ENCODE results near the gene CREB3L2. TPM values are rescaled to one million over a fixed set of nuclear protein-coding genes. Genes with fewer than 3 reads are reported as not detected.
A peak's percentile ranks its signal among the peaks of the same experiment; 100 is the strongest.

CREB3L2 gene
- polyA plus RNA-seq, 1 of the 3 experiments (the other 2 are of a cell fraction) = 22.9 TPM

DNA sequence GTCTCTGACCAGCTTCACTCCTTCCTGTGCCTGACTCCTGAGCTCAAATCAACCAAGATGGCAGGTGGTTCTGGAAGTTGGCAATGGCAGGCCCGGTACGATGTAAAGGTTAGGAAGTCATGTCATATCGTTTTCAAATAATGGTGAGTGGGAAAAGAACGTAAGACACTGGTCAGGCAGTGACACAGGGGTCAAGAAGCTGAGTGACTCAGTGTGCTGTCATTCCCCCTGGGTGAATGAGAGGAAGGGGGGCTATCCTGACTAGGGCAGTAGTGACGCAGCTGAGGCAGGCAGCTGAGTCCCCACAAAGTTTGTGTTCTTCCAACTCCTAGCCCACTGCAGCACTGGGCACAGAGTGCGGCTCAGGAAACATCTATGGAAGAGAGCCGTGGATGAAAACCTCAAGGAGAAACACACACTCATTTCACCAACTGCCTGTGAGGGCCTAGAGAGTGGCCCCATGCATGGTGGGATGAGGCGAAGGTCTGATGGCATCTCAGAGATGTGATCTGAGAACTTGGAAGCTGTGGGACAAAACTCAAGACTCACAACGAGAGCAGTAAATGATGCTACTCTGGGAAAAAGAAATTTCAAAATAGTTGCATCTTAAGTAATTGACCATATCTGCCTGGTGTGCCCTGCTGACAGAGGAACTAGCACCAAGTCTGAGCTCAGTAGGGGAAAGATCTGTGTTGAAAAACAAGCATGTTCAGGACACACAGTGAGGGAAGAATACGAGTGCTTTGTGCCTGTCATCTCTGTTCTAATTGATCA lies 23.2 kb downstream of the CREB3L2 start:
- H2AFZ ChIP-seq (ENCODE audit: low read depth) = no peak overlapping the region
- no peaks in the 10 kb centered on the region for H3K9me3 ChIP-seq
- WGBS (ENCODE audit: low lambda C conversion rate) = 26% methylated on average over 10 of the region's 10 CpGs
- H3K9me2 ChIP-seq = no peaks in the 10 kb centered on the region
- peak overlapping the region; percentile 58 for H3K9ac ChIP-seq
- no peak overlapping the region for H3K4me3 ChIP-seq (ENCODE audit: low read depth in 2 of 2, low read length in 1 of 2)
- ChIA-PET CTCF (interaction anchor here (1.1 to 1.7 kb wide), 7 partner anchors 15 to 75 kb away, joined by 3 to 6 read pairs (median 3); partner anchors contain the start of gene CREB3L2), POLR2A (no interaction called here)
- no peaks in the 10 kb centered on the region; the same call in 1 of the 2 replicates for H4K20me1 ChIP-seq (ENCODE audit: insufficient read depth)
- peak; percentile 79; the same call in 1 of the 2 replicates for TF ChIP-seq POLR2AphosphoS5 (IDR thresholded peaks at IDR 0.05; ENCODE audit: low read depth, low read length)
- peak; percentile 100 for TF ChIP-seq JUND (IDR thresholded peaks at IDR 0.05)
- TF ChIP-seq TAF1 (IDR thresholded peaks at IDR 0.05; ENCODE audit: borderline replicate concordance, low read depth, low read length) = 0 out of 2 replicates have a peak, but pooled peaks have one; percentile 8
- TF ChIP-seq TEAD4 (IDR thresholded peaks at IDR 0.05; ENCODE audit: borderline replicate concordance, insufficient read depth) = peak; percentile 93
- no peak; the same call in 1 of the 2 replicates for TF ChIP-seq RAD21 (IDR thresholded peaks at IDR 0.05; ENCODE audit: low read length)
- TF ChIP-seq ZBTB33 (IDR thresholded peaks at IDR 0.05; ENCODE audit: borderline replicate concordance, low read depth) = peak; percentile 85
- TF ChIP-seq FOXM1 (IDR thresholded peaks at IDR 0.05; ENCODE audit: low read depth) = peak; percentile 76
- peak; percentile 100 for TF ChIP-seq FOSL2 (IDR thresholded peaks at IDR 0.05; ENCODE audit: borderline replicate concordance, low read depth)
- no peak for TF ChIP-seq MXI1 (IDR thresholded peaks at IDR 0.05; ENCODE audit: low read depth, low read length)
- TF ChIP-seq PBX3 (IDR thresholded peaks at IDR 0.05) = peak; percentile 89
- no peak for TF ChIP-seq IRF3 (IDR thresholded peaks at IDR 0.05; ENCODE audit: low read depth, low read length)
- TF ChIP-seq TCF12 (IDR thresholded peaks at IDR 0.05) = peak; percentile 96
- peak; percentile 48 to 97; a peak in 3 of 4 replicates for TF ChIP-seq EP300 (IDR thresholded peaks at IDR 0.05; ENCODE audit: borderline replicate concordance in 1 of 2, low read depth in 1 of 2, low read length in 1 of 2)
- TF ChIP-seq GABPA (IDR thresholded peaks at IDR 0.05; ENCODE audit: low read depth) = no peak
- peak; percentile 98 for TF ChIP-seq RXRA (IDR thresholded peaks at IDR 0.05; ENCODE audit: borderline replicate concordance, low read depth)
- TF ChIP-seq RFX5 (IDR thresholded peaks at IDR 0.05; ENCODE audit: low read length) = no peak
- TF ChIP-seq, protein P1, sequence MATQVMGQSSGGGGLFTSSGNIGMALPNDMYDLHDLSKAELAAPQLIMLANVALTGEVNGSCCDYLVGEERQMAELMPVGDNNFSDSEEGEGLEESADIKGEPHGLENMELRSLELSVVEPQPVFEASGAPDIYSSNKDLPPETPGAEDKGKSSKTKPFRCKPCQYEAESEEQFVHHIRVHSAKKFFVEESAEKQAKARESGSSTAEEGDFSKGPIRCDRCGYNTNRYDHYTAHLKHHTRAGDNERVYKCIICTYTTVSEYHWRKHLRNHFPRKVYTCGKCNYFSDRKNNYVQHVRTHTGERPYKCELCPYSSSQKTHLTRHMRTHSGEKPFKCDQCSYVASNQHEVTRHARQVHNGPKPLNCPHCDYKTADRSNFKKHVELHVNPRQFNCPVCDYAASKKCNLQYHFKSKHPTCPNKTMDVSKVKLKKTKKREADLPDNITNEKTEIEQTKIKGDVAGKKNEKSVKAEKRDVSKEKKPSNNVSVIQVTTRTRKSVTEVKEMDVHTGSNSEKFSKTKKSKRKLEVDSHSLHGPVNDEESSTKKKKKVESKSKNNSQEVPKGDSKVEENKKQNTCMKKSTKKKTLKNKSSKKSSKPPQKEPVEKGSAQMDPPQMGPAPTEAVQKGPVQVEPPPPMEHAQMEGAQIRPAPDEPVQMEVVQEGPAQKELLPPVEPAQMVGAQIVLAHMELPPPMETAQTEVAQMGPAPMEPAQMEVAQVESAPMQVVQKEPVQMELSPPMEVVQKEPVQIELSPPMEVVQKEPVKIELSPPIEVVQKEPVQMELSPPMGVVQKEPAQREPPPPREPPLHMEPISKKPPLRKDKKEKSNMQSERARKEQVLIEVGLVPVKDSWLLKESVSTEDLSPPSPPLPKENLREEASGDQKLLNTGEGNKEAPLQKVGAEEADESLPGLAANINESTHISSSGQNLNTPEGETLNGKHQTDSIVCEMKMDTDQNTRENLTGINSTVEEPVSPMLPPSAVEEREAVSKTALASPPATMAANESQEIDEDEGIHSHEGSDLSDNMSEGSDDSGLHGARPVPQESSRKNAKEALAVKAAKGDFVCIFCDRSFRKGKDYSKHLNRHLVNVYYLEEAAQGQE (IDR thresholded peaks at IDR 0.05; ENCODE audit: low read depth, low read length) = no peak; the same call in none of the 2 replicates
- peak; percentile 88 for TF ChIP-seq NFIC (IDR thresholded peaks at IDR 0.05; ENCODE audit: borderline replicate concordance)
- no peak for TF ChIP-seq CHD2 (IDR thresholded peaks at IDR 0.05; ENCODE audit: low read length, partially characterized antibody)
- TF ChIP-seq YY1 (IDR thresholded peaks at IDR 0.05; ENCODE audit: low read depth) = peak; percentile 85; the same call in 1 of the 2 replicates
- TF ChIP-seq, protein P2, sequence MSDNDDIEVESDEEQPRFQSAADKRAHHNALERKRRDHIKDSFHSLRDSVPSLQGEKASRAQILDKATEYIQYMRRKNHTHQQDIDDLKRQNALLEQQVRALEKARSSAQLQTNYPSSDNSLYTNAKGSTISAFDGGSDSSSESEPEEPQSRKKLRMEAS (IDR thresholded peaks at IDR 0.05; ENCODE audit: low read depth) = no peak
- TF ChIP-seq MEF2A (IDR thresholded peaks at IDR 0.05; ENCODE audit: borderline replicate concordance, low read depth) = no peak
- TF ChIP-seq ELF1 (IDR thresholded peaks at IDR 0.05) = no peak
- H3K79me2 ChIP-seq (ENCODE audit: insufficient read depth) = peaks cover 98% of the 10 kb centered on the region
- peaks cover 26 to 41% of the 10 kb centered on the region in 2 experiments; a peak in 3 of 4 replicates for H3K4me1 ChIP-seq (ENCODE audit: control insufficient read depth in 1 of 2, insufficient read depth in 2 of 2, low read depth in 1 of 2, low read length in 1 of 2)
- H3K36me3 ChIP-seq (replicated peaks in 1 of 2; ENCODE audit: control insufficient read depth in 1 of 2, insufficient read depth in 2 of 2, low read length in 1 of 2) = peaks cover 3% of the 10 kb centered on the region in 2 experiments
- H3K27me3 ChIP-seq (ENCODE audit: insufficient read depth) = no peaks in the 10 kb centered on the region
- H3K27ac ChIP-seq (ENCODE audit: low read depth in 2 of 2, low read length in 1 of 2) = peak overlapping the region; percentile 68 to 94
- no peak for DNase-seq
- H3K4me2 ChIP-seq = peak overlapping the region; percentile 53
- H3F3A ChIP-seq (replicated peaks; ENCODE audit: insufficient read depth) = peaks cover 16% of the 10 kb centered on the region

Data from SK-N-SH (cell line).